Activated CD8-positive, alpha-beta memory T cell treated with anti-CD3 and anti-CD28 coated beads, Interleukin-2, amount 50 U/mL, for 48 hours (primary cell): ENCODE data around the gene SPINK5.

Experiments
- DNase-seq: peaks from one replicate; pipeline ENCODE4 v3.0.0-alpha.2; 2020

SPINK5 gene

GRCh38 chr5:148104226-148104625 is 40.4 kb downstream of the SPINK5 start:
- no peak for DNase-seq

- DNase-seq, result no peak
Observed at GRCh38 chr5:148107608-148108007, 43.8 kb downstream of the SPINK5 start.

GRCh38 chr5:148113243-148113642 is 49.5 kb downstream of the SPINK5 start:
- DNase-seq, result no peak

- no peak for DNase-seq
Observed at GRCh38 chr5:148120317-148120716, 56.5 kb downstream of the SPINK5 start.

GRCh38 chr5:148125641-148126040 is 61.9 kb downstream of the SPINK5 start:
- DNase-seq, result no peak

- no peak for DNase-seq
Observed at GRCh38 chr5:148135091-148136048, 71.6 kb downstream of the SPINK5 start.

- DNase-seq, result no peak
Observed at GRCh38 chr5:148140846-148141245, 77.1 kb downstream of the SPINK5 start.

- DNase-seq, result no peak
Observed at GRCh38 chr5:148141645-148142044, 77.9 kb downstream of the SPINK5 start.

- no peak for DNase-seq
Observed at GRCh38 chr5:148145916-148146315, 82.1 kb downstream of the SPINK5 start.

- DNase-seq, result no peak
Observed at GRCh38 chr5:148146487-148146886, 82.7 kb downstream of the SPINK5 start.

- no peak for DNase-seq
Observed at GRCh38 chr5:148147415-148147814, 83.6 kb downstream of the SPINK5 start.

GRCh38 chr5:148151872-148152271 is 88.1 kb downstream of the SPINK5 start:
- no peak for DNase-seq

GRCh38 chr5:148152781-148153180 is 89.0 kb downstream of the SPINK5 start:
- DNase-seq, result no peak

- no peak for DNase-seq
Observed at GRCh38 chr5:148156609-148157008, 92.8 kb downstream of the SPINK5 start.

GRCh38 chr5:148162038-148162437 is 98.3 kb downstream of the SPINK5 start:
- DNase-seq, result no peak

- no peak for DNase-seq
Observed at GRCh38 chr5:148163345-148163744, 99.6 kb downstream of the SPINK5 start.

GRCh38 chr5:148166550-148167283 is 102.9 kb downstream of the SPINK5 start:
- no peak for DNase-seq

- no peak for DNase-seq
Observed at GRCh38 chr5:148168246-148168645, 104.5 kb downstream of the SPINK5 start, which contains the start of gene SPINK14. TSS of gene SPINK14 (plus strand) at chr5:148168546. CDS start at chr5:148169733, 1,187 bp downstream.

- no peak for DNase-seq
Observed at GRCh38 chr5:148172377-148172776, 108.6 kb downstream of the SPINK5 start.

GRCh38 chr5:148176480-148176879 is 112.7 kb downstream of the SPINK5 start:
- DNase-seq, result no peak

- DNase-seq, result no peak
Observed at GRCh38 chr5:148177207-148177606, 113.4 kb downstream of the SPINK5 start.

- no peak for DNase-seq
Observed at GRCh38 chr5:148179234-148179824, 115.5 kb downstream of the SPINK5 start.

- DNase-seq, result no peak
Observed at GRCh38 chr5:148186248-148187003, 122.6 kb downstream of the SPINK5 start.
